OCI-LY3 (cell line): Measurements from ENCODE around the gene HABP2.

Experiments
- H2AFZ ChIP-seq: fragments of 200-600, 300-600 bp; shearing (Covaris generic); 2 replicates; pipeline ENCODE4 v1.6.0; 2014; ENCODE audit warnings: antibody characterized with exemption, low read depth, low read length
- H3K27ac ChIP-seq: fragments of 200-600, 300-600 bp; sonication (generic); 2 replicates; pipeline ENCODE4 v1.5.1; 2014; ENCODE audit warnings: mild to moderate bottlenecking, low read length, moderate library complexity, mixed read lengths
- H3K27me3 ChIP-seq: fragments of 200-600, 300-600 bp; sonication (generic); 2 replicates; pipeline ENCODE4 v1.6.1; 2014; ENCODE audit warnings: low read depth, low read length, mixed read lengths
- H3K36me3 ChIP-seq: fragments of 200-600, 300-600 bp; sonication (generic); replicated peaks from 2 replicates; pipeline ENCODE3; 2014; ENCODE audit warnings: low read depth, low read length, mixed read lengths
- H3K4me1 ChIP-seq: fragments of 300-600, 200-600 bp; sonication (generic); 2 replicates; pipeline ENCODE4 v1.6.1; 2014; ENCODE audit warnings: low read length, mixed read lengths
- H3K4me2 ChIP-seq: fragments of 200-600, 300-600 bp; sonication (generic); 2 replicates; pipeline ENCODE4 v1.6.1; 2014; ENCODE audit warnings: low read length, mixed read lengths
- H3K4me3 ChIP-seq: fragments of 300-600, 200-600 bp; sonication (generic); 2 replicates; pipeline ENCODE4 v1.5.1; 2014; ENCODE audit warnings: antibody characterized with exemption, mild to moderate bottlenecking, low read length, moderate library complexity
- H3K79me2 ChIP-seq: fragments of 300-600, 200-600 bp; shearing (Covaris generic); 2 replicates; pipeline ENCODE4 v1.6.1; 2014; ENCODE audit warnings: mild to moderate bottlenecking, low read length, mixed read lengths
- H3K9ac ChIP-seq: fragments of 300-600, 200-600 bp; shearing (Covaris generic); 2 replicates; pipeline ENCODE4 v1.6.0; 2014; ENCODE audit warnings: mild to moderate bottlenecking, low read length, moderate library complexity
- H3K9me3 ChIP-seq: fragments of 200-600, 300-600 bp; shearing (Covaris generic); 2 replicates; pipeline ENCODE4 v1.6.1; 2014; ENCODE audit warnings: low read length, mixed read lengths; ENCODE audit not compliant: insufficient read depth
- H4K20me1 ChIP-seq: fragments of 200-600, 300-600 bp; sonication (generic); 2 replicates; pipeline ENCODE4 v1.6.1; 2016; ENCODE audit warnings: low read length, mixed read lengths; ENCODE audit not compliant: insufficient read depth
- CTCF ChIP-seq: fragments of 200-600, 300-600 bp; sonication (generic); IDR thresholded peaks from 2 replicates; pipeline ENCODE4 v1.5.1; 2014; ENCODE audit warnings: antibody characterized with exemption, low read length, low read depth
- EZH2phosphoT487 ChIP-seq: fragments of 200-600 bp; shearing (Covaris generic); IDR thresholded peaks from 2 replicates; pipeline ENCODE4 v1.6.1; 2018; ENCODE audit warnings: antibody characterized with exemption, mixed run types, low read depth

The HABP2 gene

GRCh38 chr10:113613427-113613826, 60.6 kb downstream of the HABP2 start:
- Histone ChIP-seq H3K9ac (no peak overlapping the region), H3K4me2 (no peak overlapping the region), H3K4me1 (no peaks in the 10 kb centered on the region), H3K4me3 (no peak overlapping the region), H3K36me3 (no peaks in the 10 kb centered on the region), H2AFZ (no peak overlapping the region), H4K20me1 (no peaks in the 10 kb centered on the region), H3K79me2 (no peaks in the 10 kb centered on the region), H3K27ac (no peak overlapping the region), H3K9me3 (no peaks in the 10 kb centered on the region), H3K27me3 (no peaks in the 10 kb centered on the region; the same call in 1 of the 2 replicates)
- TF ChIP-seq CTCF (no peak), EZH2phosphoT487 (no peak)

DNA sequence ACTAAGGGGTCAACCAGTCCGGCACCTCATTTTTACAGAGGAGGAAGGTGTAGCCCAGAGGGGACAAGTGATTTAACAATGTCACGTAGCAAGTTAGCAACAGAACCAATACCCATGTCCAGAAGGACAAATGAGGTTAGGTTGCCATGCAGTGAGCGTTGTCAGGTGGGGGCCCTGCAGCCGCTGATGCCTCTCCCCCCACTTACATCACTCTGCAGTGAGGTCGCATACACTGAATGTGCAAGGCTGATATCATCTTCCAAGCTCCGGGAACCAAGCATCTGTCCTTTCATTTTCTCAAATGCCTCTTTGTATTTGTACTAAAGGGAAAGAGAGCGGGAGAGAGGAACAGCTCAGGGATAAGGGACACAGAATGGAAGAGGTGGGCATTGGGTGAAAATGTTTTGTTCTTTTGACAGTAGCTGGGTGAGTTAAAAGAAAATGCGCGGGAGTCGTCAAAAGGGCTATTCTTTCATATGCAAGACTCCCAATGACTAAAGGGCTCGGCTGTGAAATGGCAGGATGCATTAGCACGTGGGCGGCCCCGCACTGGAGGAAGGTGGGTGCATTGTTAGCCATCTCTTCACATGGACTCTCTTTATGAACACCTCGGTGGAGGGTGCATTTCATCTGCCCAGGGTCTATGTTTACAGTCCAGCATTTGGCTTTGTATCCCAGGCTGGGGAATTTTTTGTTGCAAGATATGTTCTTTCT, 61.3 kb downstream of the HABP2 start:
- TF ChIP-seq CTCF (no peak), EZH2phosphoT487 (no peak)
- no peaks in the 10 kb centered on the region for H3K36me3 ChIP-seq

DNA sequence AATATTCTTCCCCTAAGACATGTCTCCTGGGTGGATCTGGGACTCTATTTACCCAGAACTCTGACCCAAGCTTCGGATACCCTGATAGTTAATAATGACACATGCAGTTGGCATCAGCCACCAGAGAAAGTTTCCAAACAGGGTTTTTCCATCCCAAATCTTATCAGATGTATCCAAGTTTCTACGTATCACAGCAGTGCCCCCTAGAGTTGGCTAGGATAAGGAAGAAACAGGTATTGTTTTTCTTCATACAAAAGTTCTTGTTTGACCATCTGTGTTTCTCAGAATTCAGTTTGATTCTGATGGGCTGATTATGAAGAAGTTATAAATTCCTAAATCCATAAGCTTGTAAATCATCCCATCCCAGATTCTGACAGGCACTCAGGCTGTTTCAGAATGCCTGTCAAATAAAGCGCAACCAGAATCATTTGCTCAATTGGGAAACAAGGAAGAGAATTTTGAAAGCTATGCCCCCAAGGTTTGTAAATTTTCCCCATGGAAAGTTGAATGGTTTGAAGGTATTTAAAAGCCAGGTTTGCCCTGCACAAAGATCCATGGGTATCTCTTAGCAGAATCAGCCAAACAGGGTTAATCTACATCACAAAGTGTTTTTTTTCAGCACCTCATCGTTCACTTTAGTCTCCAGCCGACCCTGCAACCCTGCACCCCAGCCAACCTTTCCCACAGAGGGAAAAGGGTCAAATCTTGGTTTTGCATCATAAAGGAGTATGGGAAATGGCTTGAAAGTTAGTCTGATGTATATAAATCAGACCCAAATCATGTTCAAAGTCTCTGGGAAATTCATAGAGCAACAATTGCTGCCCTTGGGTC, 63.6 kb downstream of the HABP2 start:
- Histone ChIP-seq H3K4me1 (no peaks in the 10 kb centered on the region), H3K79me2 (no peaks in the 10 kb centered on the region), H3K27ac (no peak overlapping the region), H3K36me3 (no peaks in the 10 kb centered on the region), H3K9ac (no peak overlapping the region), H3K4me3 (no peak overlapping the region), H3K27me3 (no peaks in the 10 kb centered on the region; the same call in 1 of the 2 replicates), H3K4me2 (no peak overlapping the region), H3K9me3 (no peaks in the 10 kb centered on the region), H4K20me1 (no peaks in the 10 kb centered on the region), H2AFZ (no peak overlapping the region)
- TF ChIP-seq CTCF: peak; percentile 26; the same call in 1 of the 2 replicates
- TF ChIP-seq EZH2phosphoT487: no peak

More for the DNA sequence above, 61.3 kb downstream of the HABP2 start:
- Histone ChIP-seq H3K4me2 (no peak overlapping the region), H4K20me1 (no peaks in the 10 kb centered on the region), H3K27ac (no peak overlapping the region), H3K9me3 (no peaks in the 10 kb centered on the region), H3K27me3 (no peaks in the 10 kb centered on the region; the same call in 1 of the 2 replicates), H3K9ac (no peak overlapping the region), H3K79me2 (no peaks in the 10 kb centered on the region), H2AFZ (no peak overlapping the region), H3K4me1 (no peaks in the 10 kb centered on the region), H3K4me3 (no peak overlapping the region)

DNA sequence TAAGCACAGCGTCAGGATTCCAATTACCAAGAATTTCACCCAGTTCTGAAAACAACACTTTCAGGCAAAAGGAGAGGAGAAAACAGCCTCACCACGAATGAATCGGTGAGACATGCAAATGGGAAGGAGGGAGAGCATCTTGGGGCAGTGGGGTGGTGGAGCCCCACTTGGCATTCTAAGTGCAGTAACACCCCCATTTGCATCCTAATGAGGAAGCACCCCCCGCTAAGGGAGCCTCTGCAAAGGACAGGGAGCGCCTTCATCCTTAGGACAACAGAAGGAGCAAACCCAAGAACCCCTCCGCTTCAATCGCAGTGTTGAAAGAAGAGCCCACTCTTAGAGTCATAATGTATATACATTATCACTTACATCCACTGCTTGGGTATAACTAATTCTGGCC, 64.2 kb downstream of the HABP2 start:
- Histone ChIP-seq H3K9me3 (no peaks in the 10 kb centered on the region), H3K9ac (no peak overlapping the region), H3K36me3 (no peaks in the 10 kb centered on the region), H3K27ac (no peak overlapping the region), H3K4me2 (no peak overlapping the region), H2AFZ (no peak overlapping the region), H3K4me1 (no peaks in the 10 kb centered on the region), H3K27me3 (no peaks in the 10 kb centered on the region; the same call in 1 of the 2 replicates), H3K4me3 (no peak overlapping the region), H4K20me1 (no peaks in the 10 kb centered on the region), H3K79me2 (no peaks in the 10 kb centered on the region)
- TF ChIP-seq CTCF (no peak), EZH2phosphoT487 (no peak)
